ENCODE results near the gene CYP1A2.

Gene CYP1A2

GRCh38 chr15:74790080-74790916, 41.7 kb downstream of the CYP1A2 start:
- DNase-seq (ENCODE audit: low spot score) = peak; percentile 84

GRCh38 chr15:74791007-74791406, 42.4 kb downstream of the CYP1A2 start:
- DNase-seq (ENCODE audit: low spot score) = no peak

GRCh38 chr15:74791667-74792066, 43.0 kb downstream of the CYP1A2 start:
- DNase-seq (ENCODE audit: low spot score) = no peak

- DNase-seq (ENCODE audit: low spot score) = no peak
These were observed 43.8 kb downstream of the CYP1A2 start for GRCh38 chr15:74792227-74793016.

- no peak for DNase-seq (ENCODE audit: low spot score)
These were observed 44.7 kb downstream of the CYP1A2 start for GRCh38 chr15:74793135-74794028.

- DNase-seq (ENCODE audit: low spot score) = no peak
These were observed 45.8 kb downstream of the CYP1A2 start for GRCh38 chr15:74794248-74794969.

- no peak for DNase-seq (ENCODE audit: low spot score)
These were observed 46.3 kb downstream of the CYP1A2 start for GRCh38 chr15:74794970-74795349.

- DNase-seq (ENCODE audit: low spot score) = no peak
These were observed 47.5 kb downstream of the CYP1A2 start for GRCh38 chr15:74795966-74796625.

GRCh38 chr15:74798388-74799254, 50.0 kb downstream of the CYP1A2 start:
- DNase-seq (ENCODE audit: low spot score) = no peak

GRCh38 chr15:74799255-74799855, 50.7 kb downstream of the CYP1A2 start:
- DNase-seq (ENCODE audit: low spot score) = no peak

- peak; percentile 83 for DNase-seq (ENCODE audit: low spot score)
These were observed 51.4 kb downstream of the CYP1A2 start for GRCh38 chr15:74799856-74800558.

GRCh38 chr15:74800559-74801094, 52.0 kb downstream of the CYP1A2 start:
- DNase-seq (ENCODE audit: low spot score) = no peak

- DNase-seq (ENCODE audit: low spot score) = no peak
These were observed 52.8 kb downstream of the CYP1A2 start for GRCh38 chr15:74801311-74801997.

GRCh38 chr15:74802290-74802689, 53.6 kb downstream of the CYP1A2 start:
- DNase-seq (ENCODE audit: low spot score) = no peak

GRCh38 chr15:74802862-74803447, 54.3 kb downstream of the CYP1A2 start:
- DNase-seq (ENCODE audit: low spot score) = no peak

- no peak for DNase-seq (ENCODE audit: low spot score)
These were observed 56.3 kb downstream of the CYP1A2 start for GRCh38 chr15:74804935-74805334.
